ENCODE measurements around the gene PARP2. TPM values are rescaled to one million over a fixed set of nuclear protein-coding genes. Genes with fewer than 3 reads are reported as not detected.

Gene PARP2
- total and polyA plus RNA-seq, 2 donors (not counting 1 experiment from before 2014, with no cell fraction given), result 17.0 to 22.4 TPM

- H3K36me3 ChIP-seq (replicated peaks in 1 of 2; ENCODE audit: control extremely low read depth in 1 of 2, control insufficient read depth in 1 of 2, extremely low read depth in 1 of 2, insufficient read depth in 2 of 2, low read length in 1 of 2), result peaks cover 9 to 67% of the 10 kb centered on the region in 2 experiments
- peaks cover 5% of the 10 kb centered on the region for H3K4me1 Mint-ChIP-seq
- peak overlapping the region in 1 of 2 donors; percentile 4 for H3K27ac ChIP-seq (ENCODE audit: low read length in 2 of 2)
- H3K27me3 ChIP-seq (replicated peaks in 1 of 4; ENCODE audit: control extremely low read depth in 1 of 4, control insufficient read depth in 3 of 4, insufficient read depth in 4 of 4, low read length in 3 of 4), result no peaks in the 10 kb centered on the region
- no peak overlapping the region for H3K9ac ChIP-seq (ENCODE audit: low read length)
- no peak overlapping the region for H2AFZ ChIP-seq (ENCODE audit: insufficient read depth, low read depth, low read length, poor library complexity, severe bottlenecking)
- no peaks in the 10 kb centered on the region for H3K79me2 ChIP-seq (ENCODE audit: control insufficient read depth, insufficient read depth, low read length)
- no peak for DNase-seq
- CTCF ChIA-PET, result no interaction called here
- H3K9me3 Mint-ChIP-seq (ENCODE audit: insufficient read depth), result peaks cover 3% of the 10 kb centered on the region
- H3K4me3 Mint-ChIP-seq, result no peak overlapping the region
- POLR2A ChIA-PET, result no interaction called here
- no peak for ATAC-seq (ENCODE audit: low read depth)
- TF ChIP-seq EZH2 (IDR thresholded peaks at IDR 0.05; ENCODE audit: borderline replicate concordance, insufficient read depth, low read depth, low read length, poor library complexity, severe bottlenecking) (no peak), CTCF (IDR thresholded peaks at IDR 0.05) (no peak)
- H3K4me1 ChIP-seq (ENCODE audit: control insufficient read depth in 2 of 2, insufficient read depth in 2 of 2, low read length in 2 of 2), result no peaks in the 10 kb centered on the region
- intact Hi-C loops (cut with micrococcal nuclease), result no loop called here
- peaks cover 0 to 5% (median 0%) of the 10 kb centered on the region in 3 donors for H3K9me3 ChIP-seq (ENCODE audit: control extremely low read depth in 1 of 3, control insufficient read depth in 2 of 3, insufficient read depth in 1 of 3, low read length in 2 of 3)
- no peaks in the 10 kb centered on the region for H4K20me1 ChIP-seq (ENCODE audit: control insufficient read depth, insufficient read depth, low read length, poor library complexity, severe bottlenecking)
- no peaks in the 10 kb centered on the region for H3K27me3 Mint-ChIP-seq
- H3K27ac Mint-ChIP-seq, result peak overlapping the region; percentile 29
- H3K4me2 ChIP-seq (replicated peaks; ENCODE audit: low read depth, low read length, poor library complexity, severe bottlenecking), result no peak overlapping the region
- no peak overlapping the region for H3K4me3 ChIP-seq (ENCODE audit: control extremely low read depth in 1 of 5, extremely low read depth in 1 of 5, insufficient read depth in 1 of 5, low read depth in 2 of 5, low read length in 4 of 5)
Measured at GRCh38 chr14:20365928-20366327, 22.5 kb downstream of the PARP2 start.

GRCh38 chr14:20372796-20373195, 29.4 kb downstream of the PARP2 start:
- WGBS (ENCODE audit: insufficient coverage), result 74% methylated on average over 5 of the region's 5 CpGs

More at GRCh38 chr14:20372796-20373195, 29.4 kb downstream of the PARP2 start:
- Histone ChIP-seq H3K4me2 (replicated peaks; ENCODE audit: low read depth, low read length, poor library complexity, severe bottlenecking) (no peak overlapping the region), H3K36me3 (replicated peaks in 1 of 2; ENCODE audit: control extremely low read depth in 1 of 2, control insufficient read depth in 1 of 2, extremely low read depth in 1 of 2, insufficient read depth in 2 of 2, low read length in 1 of 2) (peaks cover 3 to 95% of the 10 kb centered on the region in 2 experiments), H3K27ac (ENCODE audit: low read length in 2 of 2) (no peak overlapping the region), H4K20me1 (ENCODE audit: control insufficient read depth, insufficient read depth, low read length, poor library complexity, severe bottlenecking) (no peaks in the 10 kb centered on the region), H3K79me2 (ENCODE audit: control insufficient read depth, insufficient read depth, low read length) (no peaks in the 10 kb centered on the region), H2AFZ (ENCODE audit: insufficient read depth, low read depth, low read length, poor library complexity, severe bottlenecking) (no peak overlapping the region), H3K9ac (ENCODE audit: low read length) (no peak overlapping the region), H3K4me1 (ENCODE audit: control insufficient read depth in 2 of 2, insufficient read depth in 2 of 2, low read length in 2 of 2) (no peaks in the 10 kb centered on the region), H3K27me3 (replicated peaks in 1 of 4; ENCODE audit: control extremely low read depth in 1 of 4, control insufficient read depth in 3 of 4, insufficient read depth in 4 of 4, low read length in 3 of 4) (no peaks in the 10 kb centered on the region), H3K4me3 (ENCODE audit: control extremely low read depth in 1 of 5, extremely low read depth in 1 of 5, insufficient read depth in 1 of 5, low read depth in 2 of 5, low read length in 4 of 5) (no peak overlapping the region), H3K9me3 (ENCODE audit: control extremely low read depth in 1 of 3, control insufficient read depth in 2 of 3, insufficient read depth in 1 of 3, low read length in 2 of 3) (peaks cover 0 to 1% (median 0%) of the 10 kb centered on the region in 3 donors)
- no peak overlapping the region for H3K27ac Mint-ChIP-seq
- TF ChIP-seq CTCF (IDR thresholded peaks at IDR 0.05), result no peak
- TF ChIP-seq EZH2 (IDR thresholded peaks at IDR 0.05; ENCODE audit: borderline replicate concordance, insufficient read depth, low read depth, low read length, poor library complexity, severe bottlenecking), result no peak
- ChIA-PET POLR2A (no interaction called here), CTCF (no interaction called here)
- intact Hi-C loops (cut with micrococcal nuclease), result no loop called here
- H3K4me3 Mint-ChIP-seq, result no peak overlapping the region
- ATAC-seq (ENCODE audit: low read depth), result no peak
- peaks cover 2% of the 10 kb centered on the region for H3K4me1 Mint-ChIP-seq
- no peak for DNase-seq
- H3K27me3 Mint-ChIP-seq, result no peaks in the 10 kb centered on the region
- H3K9me3 Mint-ChIP-seq (ENCODE audit: insufficient read depth), result peaks cover 2% of the 10 kb centered on the region

Data from B cell (primary cell).